ENCODE data around the gene CHAF1A.
A peak's percentile ranks its signal among the peaks of the same experiment; 100 is the strongest.

CHAF1A gene

GRCh38 chr19:4402171-4403004 is at the start of gene CHAF1A:
CHAF1A (plus strand) TSS chr19:4402640; CDS start chr19:4402763, 123 bp downstream.
- peak; percentile 100 for DNase-seq (ENCODE audit: low read depth, low spot score)

DNA sequence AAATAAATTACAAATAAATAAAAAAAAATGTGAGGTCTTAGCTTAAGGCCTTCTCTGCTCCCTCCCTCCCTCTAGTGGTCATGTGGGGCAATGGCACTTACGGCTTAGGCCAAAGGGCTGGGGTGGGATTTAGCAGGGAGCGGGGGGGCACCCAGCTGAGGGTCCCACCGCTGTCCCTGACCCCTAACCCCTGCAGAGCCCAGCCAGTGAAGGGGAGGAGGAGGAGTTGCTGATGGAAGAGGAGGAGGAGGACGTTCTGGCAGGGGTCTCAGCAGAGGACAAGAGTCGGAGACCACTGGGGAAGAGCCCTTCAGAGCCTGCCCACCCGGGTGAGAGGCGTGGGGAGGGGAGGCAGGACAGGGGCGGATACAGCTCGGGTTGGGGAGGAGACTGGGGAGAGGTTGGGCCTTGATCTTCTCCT is 49.7 kb upstream of the CHAF1A start:
- peak; percentile 74 for DNase-seq (ENCODE audit: low read depth, low spot score)

DNA sequence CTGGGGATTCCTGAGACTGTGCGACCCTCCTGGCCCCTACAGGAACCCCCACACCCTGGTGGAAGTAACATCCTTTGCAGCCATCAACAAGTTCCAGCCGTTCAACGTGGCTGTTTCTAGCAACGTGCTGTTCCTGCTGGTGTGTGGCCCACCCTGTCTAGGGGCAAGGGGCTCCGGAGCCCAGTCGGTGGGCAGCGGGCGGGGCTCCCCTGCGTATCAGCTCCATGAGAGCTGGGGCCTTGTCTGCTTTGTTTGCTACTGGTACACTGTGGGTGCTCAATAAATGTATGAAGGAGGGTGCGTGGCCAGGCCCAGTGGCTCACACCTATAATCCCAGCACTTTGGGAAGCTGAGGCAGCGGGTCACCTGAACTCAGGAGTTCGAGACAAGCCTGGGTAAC is 48.2 kb upstream of the CHAF1A start:
- no peak for DNase-seq (ENCODE audit: low read depth, low spot score)

DNA sequence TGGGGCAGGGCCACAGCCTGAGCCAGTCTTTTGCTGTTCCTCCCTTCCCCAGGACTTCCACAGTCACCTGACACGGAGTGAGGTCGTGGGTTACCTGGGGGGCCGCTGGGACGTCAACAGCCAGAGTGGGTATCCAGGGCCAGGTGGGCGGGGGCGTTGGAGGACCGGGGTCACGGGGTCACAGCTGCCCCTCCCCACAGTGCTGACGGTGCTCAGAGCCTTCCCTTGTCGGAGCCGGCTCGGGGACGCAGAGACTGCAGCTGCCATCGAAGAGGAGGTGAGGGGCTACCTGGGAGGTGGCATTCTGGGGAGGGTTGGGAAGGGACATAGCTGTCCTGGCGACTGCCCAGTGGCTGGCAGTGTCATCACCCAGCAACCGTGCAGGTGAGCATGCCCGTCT is 47.5 kb upstream of the CHAF1A start:
- no peak for DNase-seq (ENCODE audit: low read depth, low spot score)

- no peak for DNase-seq (ENCODE audit: low read depth, low spot score)
Measured at GRCh38 chr19:4357095-4357797, 45.2 kb upstream of the CHAF1A start.

DNA sequence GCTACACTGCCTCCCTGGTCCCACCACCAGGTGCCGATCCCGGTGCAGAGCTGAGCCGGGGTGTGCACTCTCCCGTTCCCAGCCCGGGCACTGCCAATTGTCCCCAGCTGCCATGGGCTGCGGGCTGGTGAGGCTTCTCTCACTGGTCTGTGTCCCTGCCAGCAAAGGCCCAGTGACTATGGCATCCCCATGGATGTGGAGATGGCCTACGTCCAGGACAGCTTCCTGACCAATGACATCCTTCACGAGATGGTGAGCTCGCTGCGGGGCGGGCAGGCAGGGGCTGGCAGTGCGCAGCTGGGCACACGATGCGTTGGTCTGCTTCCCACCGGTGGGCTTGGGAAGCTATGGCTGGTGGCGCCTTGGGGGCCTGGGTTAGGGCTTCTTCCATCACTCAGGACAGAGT is 44.5 kb upstream of the CHAF1A start:
- DNase-seq (ENCODE audit: low read depth, low spot score), result no peak

DNA sequence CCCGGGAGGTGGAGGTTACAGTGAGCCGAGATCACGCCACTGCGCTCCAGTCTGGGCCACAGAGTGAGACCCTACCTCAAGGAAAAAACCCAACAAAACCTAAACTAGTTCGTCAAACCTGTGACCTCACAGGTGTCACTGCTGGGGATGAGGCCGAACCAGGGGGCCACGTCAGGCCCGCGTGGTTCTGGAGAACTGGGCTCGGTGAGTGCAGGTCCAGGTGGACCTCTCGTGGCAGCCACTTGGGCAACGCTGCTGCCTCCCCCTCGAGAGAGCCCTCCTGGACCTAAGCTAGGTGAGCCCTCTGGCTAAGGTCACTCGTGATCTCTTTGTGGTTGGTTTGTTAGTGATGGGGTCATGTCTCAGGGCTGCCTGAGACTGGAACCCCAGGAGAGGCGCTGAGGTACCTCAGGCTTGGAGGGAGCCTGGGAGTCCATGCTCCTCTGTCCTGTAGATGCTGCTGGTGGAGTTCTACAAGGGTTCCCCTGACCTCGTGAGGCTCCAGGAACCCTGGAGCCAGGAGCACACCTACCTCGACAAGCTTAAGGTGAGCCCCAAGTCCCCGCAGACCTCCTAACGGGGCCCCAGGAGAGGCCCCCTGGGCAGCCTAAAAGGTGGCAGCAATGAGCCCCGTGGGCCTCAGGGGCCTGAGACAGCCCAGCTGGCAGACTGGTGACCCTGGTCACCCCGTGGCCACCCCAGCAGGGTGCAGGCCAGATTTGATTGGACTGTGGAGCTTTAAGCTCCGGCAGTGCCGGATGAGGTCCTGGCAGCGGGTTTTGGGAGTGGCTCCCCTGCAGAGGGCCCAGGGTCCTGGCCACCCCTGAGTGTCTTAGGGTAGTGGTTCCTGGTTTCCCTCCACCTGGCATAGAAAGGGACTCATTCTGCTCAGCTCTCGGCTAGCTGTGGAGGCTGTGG is 43.5 kb upstream of the CHAF1A start:
- DNase-seq (ENCODE audit: low read depth, low spot score), result no peak

DNA sequence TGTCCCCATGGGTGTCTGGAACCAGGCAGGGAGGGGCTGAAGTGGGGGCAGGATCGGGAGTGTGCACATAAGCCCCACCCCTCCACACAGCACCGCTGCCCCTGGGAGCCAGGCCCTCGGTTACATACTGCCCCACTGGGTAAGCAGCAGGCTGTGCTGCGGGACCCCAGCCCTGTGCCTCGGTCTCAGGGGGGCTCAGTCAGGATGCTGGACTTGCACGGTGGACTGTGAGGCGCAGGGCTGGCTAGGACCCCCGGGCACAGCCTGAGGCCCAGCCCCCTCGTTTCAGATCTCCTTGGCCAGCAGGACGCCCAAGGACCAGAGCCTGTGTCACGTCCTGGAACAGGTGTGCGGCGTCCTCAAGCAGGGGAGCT is 42.8 kb upstream of the CHAF1A start:
- no peak for DNase-seq (ENCODE audit: low read depth, low spot score)

GRCh38 chr19:4360081-4360569 is 42.3 kb upstream of the CHAF1A start:
- DNase-seq (ENCODE audit: low read depth, low spot score), result no peak

DNA sequence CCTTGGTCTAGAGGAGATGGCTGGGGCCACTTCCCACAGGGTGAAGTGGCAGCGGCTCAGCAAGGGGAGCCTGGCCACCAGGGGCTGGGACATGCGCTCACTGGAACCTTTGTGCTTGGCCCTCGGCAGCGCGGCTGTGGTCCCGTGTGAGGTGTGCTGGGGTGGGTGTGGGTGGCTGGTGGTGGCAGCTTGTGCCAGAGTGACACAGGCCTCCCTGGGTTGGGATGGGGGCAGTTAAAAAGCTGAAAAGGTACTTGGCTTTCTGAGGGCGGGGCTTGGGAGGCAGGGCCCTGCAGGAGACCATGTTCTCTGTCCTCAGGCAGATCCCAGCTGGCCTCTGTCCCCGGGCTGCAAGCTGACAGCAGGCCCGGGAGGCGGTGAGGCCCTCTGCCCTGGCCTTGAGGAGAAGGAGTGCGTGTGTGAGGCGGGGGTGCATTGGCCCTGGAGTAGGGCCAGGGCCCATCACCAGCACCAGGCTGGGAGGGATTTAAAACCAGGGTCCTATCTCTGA is 41.7 kb upstream of the CHAF1A start:
- no peak for DNase-seq (ENCODE audit: low read depth, low spot score)

GRCh38 chr19:4361152-4362046 is 41.0 kb upstream of the CHAF1A start:
- DNase-seq (ENCODE audit: low read depth, low spot score), result peak; percentile 47

DNA sequence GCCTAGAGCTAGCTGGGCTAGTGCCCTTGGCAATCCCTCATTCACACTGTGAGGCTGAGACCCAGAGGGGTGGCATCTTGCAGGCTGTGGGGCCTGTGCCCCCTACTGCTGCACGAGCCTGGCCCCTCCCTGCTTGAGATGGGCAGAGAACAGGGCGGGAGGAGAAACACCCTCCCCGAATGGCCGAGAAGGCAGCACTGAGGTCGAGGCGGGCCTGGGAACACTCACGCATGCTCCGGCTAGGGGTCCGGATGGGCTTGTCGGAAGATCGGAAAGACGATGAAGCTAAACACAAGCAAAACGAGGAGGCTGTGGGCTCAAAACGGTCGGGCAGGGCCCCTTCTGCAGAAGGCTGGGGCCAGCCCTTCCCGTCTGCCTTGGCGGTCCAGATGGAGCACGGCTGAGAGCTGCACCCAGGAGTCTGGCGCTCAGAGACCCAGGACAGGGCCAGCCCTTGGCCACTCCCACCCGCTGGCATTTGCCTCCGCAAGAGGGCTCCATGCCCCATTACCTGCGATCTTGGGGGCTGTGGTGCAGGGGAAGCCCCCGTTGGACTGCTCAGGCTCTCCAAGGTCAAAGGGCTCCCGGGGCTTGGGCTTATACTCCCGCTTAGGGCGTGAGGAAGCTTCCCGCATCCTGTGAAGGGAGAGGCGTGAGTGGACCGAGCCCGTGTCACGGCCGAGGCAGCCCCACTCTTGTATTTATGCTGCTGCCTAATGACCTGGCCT is 40.2 kb upstream of the CHAF1A start:
- DNase-seq (ENCODE audit: low read depth, low spot score), result no peak

DNA sequence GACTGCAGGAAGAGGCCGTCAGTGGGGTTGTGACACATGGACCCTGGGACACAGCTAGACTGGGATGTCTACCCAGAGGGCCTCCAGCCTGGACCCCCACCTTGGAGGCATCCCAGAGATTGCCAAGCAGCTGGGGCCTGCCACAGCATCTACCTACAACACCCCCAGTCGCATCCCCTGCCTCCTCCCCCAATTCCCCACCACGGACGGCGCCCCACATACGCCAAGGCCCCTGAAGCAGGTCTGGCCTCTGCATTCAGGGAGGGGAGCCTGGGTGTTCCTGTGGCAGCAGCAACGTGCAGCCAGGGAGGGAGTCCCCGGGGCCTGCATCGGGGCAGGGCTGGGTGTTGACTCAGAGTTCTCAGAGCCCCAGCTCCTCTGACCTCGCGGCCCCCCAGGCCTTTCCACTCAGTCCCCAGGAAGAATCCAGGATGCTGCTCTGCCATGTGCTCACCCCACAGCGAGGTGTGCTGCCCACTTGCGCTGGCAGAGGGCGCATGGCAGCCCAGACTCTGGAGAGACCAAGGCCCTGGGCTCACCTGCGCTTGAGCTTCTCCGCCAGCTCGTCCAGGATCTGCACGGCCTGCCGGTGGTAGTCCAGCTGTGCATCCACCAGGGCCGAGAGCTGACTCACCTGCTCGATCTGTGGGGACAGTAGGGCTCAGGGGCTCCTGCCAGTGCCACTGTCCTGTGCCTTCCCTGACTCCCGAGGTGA is 39.5 kb upstream of the CHAF1A start:
- no peak for DNase-seq (ENCODE audit: low read depth, low spot score)

DNA sequence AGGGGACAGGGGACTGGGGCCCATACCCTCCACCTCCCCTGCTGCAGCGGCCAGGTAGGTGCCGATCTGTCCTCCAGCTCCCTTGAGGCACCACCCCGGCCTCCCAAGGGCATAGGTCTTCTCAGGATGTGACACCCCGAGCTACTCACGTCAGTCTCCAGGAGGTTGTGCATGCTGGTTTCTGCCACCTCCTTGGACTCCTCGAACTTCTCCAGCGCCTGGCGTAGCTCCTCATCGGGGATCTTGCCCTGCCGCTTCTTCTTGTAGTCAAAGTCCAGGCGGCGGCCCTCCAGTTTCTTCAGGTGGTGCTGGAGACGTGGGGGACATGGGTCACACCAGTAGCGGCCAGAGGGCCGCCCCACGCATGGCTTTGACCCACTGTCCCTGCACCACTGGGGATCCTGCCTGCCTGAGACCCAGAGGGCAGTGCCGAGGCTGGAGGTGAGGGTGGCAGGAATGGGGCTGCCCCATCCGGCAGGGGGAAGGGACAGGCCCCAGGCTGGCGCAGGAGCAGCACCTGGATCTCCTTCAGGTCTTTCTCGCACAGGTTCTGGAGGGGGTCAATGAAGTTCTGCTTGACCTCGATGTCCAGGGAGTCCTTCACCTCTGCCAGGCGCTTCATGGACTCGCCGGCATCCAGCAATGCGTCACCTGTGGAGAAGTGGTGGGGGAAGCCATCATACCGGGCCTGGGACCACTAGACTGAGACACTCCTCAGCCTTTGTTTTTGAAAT is 38.7 kb upstream of the CHAF1A start:
- no peak for DNase-seq (ENCODE audit: low read depth, low spot score)

GRCh38 chr19:4365341-4365740 is 37.1 kb upstream of the CHAF1A start:
- no peak for DNase-seq (ENCODE audit: low read depth, low spot score)

GRCh38 chr19:4365791-4366665 is 36.4 kb upstream of the CHAF1A start:
- DNase-seq (ENCODE audit: low read depth, low spot score), result no peak

DNA sequence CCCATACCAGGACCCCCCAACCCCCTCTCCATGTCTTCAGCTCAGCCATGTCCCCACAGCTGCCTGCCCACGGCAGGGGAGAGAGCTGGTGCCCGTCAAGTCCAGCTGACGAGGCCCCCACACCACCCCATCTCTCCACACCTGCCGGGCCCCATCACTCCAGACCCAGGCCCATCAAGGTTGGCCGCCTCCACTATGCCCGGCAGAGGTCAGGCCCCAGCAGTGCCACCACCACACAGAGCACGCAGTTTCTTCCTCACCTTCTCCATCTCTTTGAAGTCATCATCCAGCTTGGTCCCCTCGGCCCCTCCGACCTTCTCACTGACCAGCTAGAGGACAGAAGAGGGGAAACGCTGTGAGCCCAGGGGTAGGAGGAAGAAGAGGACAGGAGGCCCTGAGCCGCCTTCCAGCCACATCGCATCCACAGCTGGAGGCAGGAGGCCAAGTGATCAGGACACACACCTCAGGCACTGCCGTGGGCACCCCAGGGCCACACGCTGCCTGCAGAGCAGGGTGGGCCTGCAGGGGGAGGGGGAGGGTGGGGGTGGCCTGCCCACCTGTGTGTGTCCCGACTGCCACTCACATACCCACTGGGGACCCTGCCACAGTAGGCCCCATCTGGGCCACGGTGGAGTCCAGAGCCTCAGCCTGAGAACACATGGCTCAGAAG is 35.6 kb upstream of the CHAF1A start:
- DNase-seq (ENCODE audit: low read depth, low spot score), result no peak

All from astrocyte of the hippocampus (primary cell).